NT2/D1 (cell line): ENCODE measurements around the gene TEDC1.

Experiments
- SUZ12 ChIP-seq: IDR thresholded peaks from 2 replicates; pipeline ENCODE4 v1.6.1; 2011; ENCODE audit not compliant: insufficient read length, insufficient read depth; ENCODE audit errors: extremely low read depth
- YY1 ChIP-seq: IDR thresholded peaks from 2 replicates; pipeline ENCODE4 v1.6.1; 2011; ENCODE audit not compliant: insufficient read length, insufficient read depth
- ZNF274 ChIP-seq: IDR thresholded peaks from 2 replicates; pipeline ENCODE4 v1.6.1; 2011; ENCODE audit warnings: mild to moderate bottlenecking, low read depth, low read length

DNA sequence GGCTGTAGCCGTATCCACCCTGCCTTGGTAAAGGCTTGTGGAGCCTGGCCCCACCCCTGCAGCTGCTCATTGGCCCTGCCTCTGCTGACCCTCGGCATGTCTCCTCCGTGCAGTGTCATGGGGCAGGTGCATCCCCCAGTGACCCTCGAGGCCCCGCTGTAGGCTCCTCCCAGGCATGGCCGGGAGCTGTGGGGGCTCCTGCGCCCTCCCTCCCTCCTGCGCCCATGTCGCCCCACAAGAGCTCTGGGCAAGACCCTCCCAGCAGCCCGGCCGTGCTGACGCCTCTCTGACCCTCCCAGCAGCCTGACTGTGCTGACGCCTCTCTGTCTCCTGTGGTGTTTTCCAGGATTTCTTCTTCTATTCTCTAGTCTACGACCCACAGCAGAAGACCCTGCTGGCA lies 37.2 kb upstream of the TEDC1 start:
- TF ChIP-seq YY1 (no peak), ZNF274 (no peak), SUZ12 (no peak)
